ENCODE data around the gene OR1G1.
"Not testable (repeated sequence)": the region's sequence is repeated elsewhere in the genome, so short reads cannot be mapped to it uniquely, and the experiment has no call there.

OR1G1 gene
- 0 to 0.06 reads per million in 2 experiments for total RNA-seq

GRCh38 chr17:3127451-3127850 lies at the start of gene OR1G1:
Gene OR1G1, minus strand, starts transcription at chr17:3127551. Its CDS starts 0 bp downstream, at chr17:3127551.
- DNase-seq (ENCODE audit: low read depth), result no peak

- DNase-seq (ENCODE audit: low read depth), result no peak
These were observed 40.2 kb upstream of the OR1G1 start for GRCh38 chr17:3167574-3167973.

- DNase-seq (ENCODE audit: low read depth), result no peak
These were observed 29.9 kb upstream of the OR1G1 start for GRCh38 chr17:3157218-3157617.

DNA sequence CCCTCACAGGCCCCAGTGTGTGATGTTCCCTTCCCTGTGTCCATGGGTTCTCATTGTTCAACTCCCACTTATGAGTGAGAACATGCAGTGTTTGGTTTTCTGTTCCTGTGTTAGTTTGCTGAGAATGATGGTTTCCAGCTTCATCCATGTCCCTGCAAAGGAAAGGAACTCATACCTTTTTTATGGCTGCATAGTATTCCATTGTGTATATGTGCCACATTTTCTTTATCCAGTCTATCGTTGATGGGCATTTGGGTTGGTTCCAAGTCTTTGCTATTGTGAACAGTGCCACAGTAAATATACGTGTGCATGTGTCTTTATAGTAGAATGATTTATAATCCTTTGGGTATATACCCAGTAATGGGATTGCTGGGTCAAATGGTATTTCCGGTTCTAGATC lies 10.1 kb upstream of the OR1G1 start:
- DNase-seq (ENCODE audit: low read depth), result not testable (repeated sequence)

GRCh38 chr17:3104322-3104721 lies 23.0 kb downstream of the OR1G1 start, which contains the start of gene OR1D2:
Gene OR1D2, minus strand, starts transcription at chr17:3104422. Its CDS starts 11,426 bp downstream, at chr17:3092996.
- no peak for DNase-seq (ENCODE audit: low read depth)

All from T follicular helper cell (primary cell).